KBM-7 (cell line): ENCODE measurements around the gene POLA1.
"Not testable (repeated sequence)": the region's sequence is repeated elsewhere in the genome, so short reads cannot be mapped to it uniquely, and the experiment has no call there.

Experiments
- DNase-seq: peaks from one replicate; pipeline ENCODE4 v3.0.0-alpha.2; 2015
- in situ Hi-C: fragments of 300-500 bp; cut with MboI; formaldehyde crosslinking; loops from 2 replicates; pipeline ENCODE4 v1.14.3; 2020; ENCODE audit warnings: low sequenced_read_pairs, low pct_unique_long_range_greater_than_20kb, mixed read lengths

POLA1 gene

GRCh38 chrX:24859211-24859841 is 165.6 kb downstream of the POLA1 start:
- in situ Hi-C loops = no loop called here
- DNase-seq = no peak

GRCh38 chrX:24860140-24860539 is 166.4 kb downstream of the POLA1 start:
- DNase-seq = peak; percentile 28
- in situ Hi-C loops = no loop called here

- in situ Hi-C loops = no loop called here
- no peak for DNase-seq
These were observed 168.6 kb downstream of the POLA1 start for GRCh38 chrX:24862343-24862742.

- DNase-seq, in situ Hi-C loops: not testable (repeated sequence)
These were observed 170.1 kb downstream of the POLA1 start for GRCh38 chrX:24863779-24864178.

- DNase-seq = no peak
- in situ Hi-C loops = no loop called here
These were observed 176.4 kb downstream of the POLA1 start for GRCh38 chrX:24870143-24870542.

GRCh38 chrX:24874604-24875247 is 181.0 kb downstream of the POLA1 start:
- in situ Hi-C loops = no loop called here

GRCh38 chrX:24876530-24877287 is 183.0 kb downstream of the POLA1 start:
- DNase-seq = no peak
- in situ Hi-C loops = no loop called here

More at GRCh38 chrX:24874604-24875247, 181.0 kb downstream of the POLA1 start:
- DNase-seq = no peak

GRCh38 chrX:24877288-24877664 is 183.6 kb downstream of the POLA1 start:
- in situ Hi-C loops = no loop called here
- DNase-seq = no peak

GRCh38 chrX:24877854-24878650 is 184.3 kb downstream of the POLA1 start:
- in situ Hi-C loops = no loop called here
- DNase-seq = no peak

GRCh38 chrX:24879679-24880078 is 186.0 kb downstream of the POLA1 start:
- no peak for DNase-seq
- in situ Hi-C loops = no loop called here

- in situ Hi-C loops = no loop called here
These were observed 193.2 kb downstream of the POLA1 start for GRCh38 chrX:24886916-24887315.

GRCh38 chrX:24890677-24891076 is 197.0 kb downstream of the POLA1 start:
- in situ Hi-C loops = no loop called here
- DNase-seq = no peak

More at GRCh38 chrX:24886916-24887315, 193.2 kb downstream of the POLA1 start:
- no peak for DNase-seq

GRCh38 chrX:24899391-24899790 is 205.7 kb downstream of the POLA1 start:
- in situ Hi-C loops = no loop called here
- DNase-seq = no peak

GRCh38 chrX:24900234-24900633 is 206.5 kb downstream of the POLA1 start:
- in situ Hi-C loops = no loop called here

GRCh38 chrX:24902806-24903205 is 209.1 kb downstream of the POLA1 start:
- in situ Hi-C loops = no loop called here
- DNase-seq = no peak

More at GRCh38 chrX:24900234-24900633, 206.5 kb downstream of the POLA1 start:
- no peak for DNase-seq

GRCh38 chrX:24918715-24919114 is 225.0 kb downstream of the POLA1 start:
- in situ Hi-C loops = no loop called here
- no peak for DNase-seq

- DNase-seq = no peak
- in situ Hi-C loops = no loop called here
These were observed 227.1 kb downstream of the POLA1 start for GRCh38 chrX:24920769-24921168.

GRCh38 chrX:24925430-24925829 is 231.7 kb downstream of the POLA1 start:
- DNase-seq = no peak
- in situ Hi-C loops = no loop called here

GRCh38 chrX:24927372-24927771 is 233.7 kb downstream of the POLA1 start:
- DNase-seq = no peak
- in situ Hi-C loops = no loop called here
